HG02588 (cell line): ENCODE data around the gene GRAMD2B.

ENCODE experiments used
- ATAC-seq: cut with Tn5 transposase; IDR thresholded peaks from one replicate; pipeline ENCODE4 v1.9.1; 2021; ENCODE audit warnings: mild to moderate bottlenecking, moderate library complexity; ENCODE audit not compliant: unreplicated experiment

GRAMD2B gene

DNA sequence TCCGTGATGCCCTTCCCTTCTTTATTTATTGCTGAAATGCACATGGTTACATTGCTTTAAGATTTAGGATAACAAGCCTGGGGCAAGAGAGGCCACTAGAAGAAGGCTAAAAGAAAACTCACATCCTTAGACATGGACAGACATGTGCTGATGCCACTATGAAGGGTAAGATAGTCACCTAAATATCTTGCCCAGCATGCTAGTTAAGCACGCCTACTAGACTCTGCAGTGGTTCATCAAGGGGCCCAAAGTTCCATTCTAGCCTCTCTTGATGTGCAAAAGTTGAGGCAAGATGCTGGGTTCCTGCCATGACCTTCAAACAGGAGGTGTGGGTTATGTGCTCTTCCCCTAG lies 49.3 kb downstream of the GRAMD2B start:
- no peak for ATAC-seq

DNA sequence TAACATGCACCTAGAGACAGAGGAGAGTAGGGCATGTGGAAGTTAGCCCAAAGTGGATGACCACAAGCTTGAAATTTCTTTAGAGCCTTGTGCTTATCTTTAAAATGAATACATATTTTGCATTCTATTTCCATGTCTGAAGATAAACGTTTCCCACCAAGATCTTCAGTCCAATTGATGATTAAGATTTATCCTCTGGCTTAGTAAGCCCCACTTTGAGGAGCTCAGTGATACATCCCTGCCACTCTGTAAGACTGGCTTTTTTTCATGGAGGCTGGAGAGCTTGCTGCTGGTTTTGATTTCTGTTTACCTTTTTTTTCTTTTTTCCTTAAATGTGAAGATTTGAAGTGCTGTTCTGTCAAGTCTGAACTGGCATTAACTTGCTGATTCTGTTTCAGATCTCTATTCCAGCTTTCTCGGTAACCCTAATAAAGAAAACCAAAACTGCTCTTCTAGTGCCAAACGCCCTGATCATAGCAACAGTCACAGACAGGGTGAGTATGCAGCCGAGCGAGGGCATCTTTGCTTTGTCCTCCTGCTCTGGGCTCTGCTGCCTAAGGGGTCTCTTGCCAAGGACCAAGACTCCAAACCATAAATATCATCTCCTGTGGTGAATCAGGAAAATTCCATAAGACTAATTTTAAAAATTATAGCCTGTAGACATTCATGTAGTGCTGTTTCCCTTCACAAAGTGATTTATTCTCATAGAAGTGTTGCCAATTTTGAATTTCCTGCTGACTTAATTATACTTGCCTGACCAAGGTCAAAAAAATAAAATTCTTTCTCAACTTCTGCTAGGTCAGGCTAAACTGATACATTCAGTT lies 54.3 kb downstream of the GRAMD2B start:
- no peak for ATAC-seq

GRCh38 chr5:126479810-126480209 lies 56.6 kb downstream of the GRAMD2B start:
- ATAC-seq = no peak

DNA sequence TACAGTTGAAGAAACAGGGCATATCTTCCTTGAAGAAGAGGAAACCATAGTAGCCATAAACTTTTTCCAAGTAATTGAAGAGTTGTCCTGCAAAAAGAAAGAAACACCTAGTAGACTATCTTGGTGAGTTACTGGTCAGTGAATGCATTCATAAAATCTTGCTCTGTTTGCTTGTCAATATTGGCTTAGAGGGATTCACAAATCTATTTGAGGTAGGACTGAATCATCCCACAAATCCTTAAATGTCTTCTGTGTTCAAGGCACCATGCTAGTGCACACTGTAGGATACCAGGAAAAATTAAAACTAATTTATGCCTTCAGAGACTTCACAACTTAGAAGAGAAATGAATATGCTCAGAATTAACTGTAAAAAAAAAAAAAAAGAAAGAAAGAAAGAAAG lies 57.6 kb downstream of the GRAMD2B start:
- ATAC-seq = no peak

DNA sequence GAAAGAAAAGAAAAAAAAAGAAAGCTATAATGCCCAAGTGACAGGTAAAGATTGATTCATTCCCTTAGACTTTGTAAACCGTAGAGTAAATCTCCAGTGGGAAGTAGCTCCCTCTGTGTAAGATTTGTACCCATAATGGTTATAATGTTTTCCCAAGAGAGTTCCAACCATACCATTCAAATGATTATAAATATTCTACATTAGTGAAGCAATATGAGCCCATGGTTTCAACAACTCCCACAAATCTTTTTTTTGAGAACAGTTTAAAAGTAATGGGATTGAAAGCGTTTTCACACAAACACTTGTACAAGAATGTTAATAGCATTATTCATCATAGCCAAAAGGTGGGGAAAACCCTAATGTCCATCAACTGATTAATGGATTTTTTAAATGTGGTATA lies 58.0 kb downstream of the GRAMD2B start:
- ATAC-seq = no peak

DNA sequence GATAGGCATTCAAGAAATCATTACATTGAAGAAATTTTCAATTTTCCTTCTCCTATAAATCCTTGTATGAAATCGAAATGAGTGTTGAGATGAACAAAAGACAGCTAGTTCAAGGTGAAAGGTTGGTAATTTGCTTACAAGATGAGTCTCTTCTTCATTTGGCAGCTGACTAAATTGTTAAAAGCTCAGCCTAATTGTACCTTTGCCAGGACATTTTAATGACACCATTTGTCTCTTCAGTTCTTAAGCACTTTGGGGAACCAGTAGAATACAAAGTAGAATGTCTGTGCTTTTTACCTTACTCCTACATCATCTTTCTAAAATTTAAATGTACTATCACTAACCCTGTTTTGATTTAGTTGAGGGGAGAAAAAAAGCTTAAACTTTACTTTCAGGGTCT lies 59.4 kb downstream of the GRAMD2B start:
- no peak for ATAC-seq

DNA sequence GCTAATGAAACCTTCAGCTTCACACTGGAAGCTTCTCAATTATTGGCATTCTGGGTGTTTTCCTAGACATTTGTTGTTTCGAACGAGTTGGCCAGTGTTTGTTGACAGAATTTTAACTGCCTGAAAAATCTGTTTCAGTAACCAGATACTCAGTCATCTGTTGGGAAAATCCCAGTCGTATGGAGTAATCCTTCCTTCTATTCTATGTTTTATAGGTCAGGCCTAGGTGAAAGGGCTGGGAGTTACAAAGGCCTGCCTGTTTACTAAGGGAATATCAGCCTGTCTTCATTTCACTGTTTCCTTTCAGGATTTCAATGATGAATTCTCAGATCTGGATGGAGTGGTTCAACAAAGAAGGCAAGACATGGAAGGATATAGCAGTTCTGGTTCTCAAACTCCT lies 59.9 kb downstream of the GRAMD2B start:
- ATAC-seq = no peak

DNA sequence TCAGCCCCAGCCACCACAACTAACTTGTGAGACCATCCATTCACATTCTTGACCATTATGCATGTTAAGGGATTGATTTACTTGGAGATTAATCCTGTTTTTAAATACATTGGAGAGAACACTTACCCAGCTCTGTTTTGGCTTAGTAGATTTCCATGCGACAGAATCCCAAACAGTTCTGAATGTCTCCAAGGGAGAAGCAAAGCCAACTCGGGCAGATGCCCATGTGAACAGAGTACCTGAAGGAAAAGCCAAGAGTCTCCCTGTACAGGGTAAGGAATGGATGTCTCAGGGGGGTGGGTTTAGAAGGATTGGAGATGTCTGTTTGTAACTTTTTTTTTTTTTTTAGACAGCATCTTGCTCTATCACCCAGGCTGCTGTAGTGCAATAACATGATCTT lies 61.0 kb downstream of the GRAMD2B start:
- ATAC-seq = no peak

DNA sequence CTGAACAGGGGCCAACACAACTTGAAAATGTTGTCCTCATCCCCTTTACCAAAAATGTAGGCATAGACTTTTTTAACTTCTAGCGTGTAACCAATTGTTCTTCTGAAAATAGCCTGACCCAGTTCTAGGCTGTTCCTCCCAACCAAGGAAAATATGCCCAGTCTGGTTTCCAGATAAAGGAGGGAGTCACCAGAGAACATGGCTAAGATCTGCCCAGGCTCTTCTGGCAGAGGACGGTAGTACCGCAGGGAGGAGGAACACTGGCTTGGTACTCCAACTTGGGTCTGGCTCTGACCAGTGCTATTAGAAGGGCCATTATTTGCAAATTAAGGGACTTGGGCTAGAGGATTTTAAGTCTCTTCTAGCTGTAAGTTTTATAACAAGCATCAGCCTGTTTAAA lies 63.1 kb downstream of the GRAMD2B start:
- no peak for ATAC-seq

- ATAC-seq = no peak
Measured at GRCh38 chr5:126487596-126487995, 64.4 kb downstream of the GRAMD2B start.

- no peak for ATAC-seq
Measured at GRCh38 chr5:126488443-126489065, 65.3 kb downstream of the GRAMD2B start.

- no peak for ATAC-seq
Measured at GRCh38 chr5:126490167-126490940, 67.1 kb downstream of the GRAMD2B start.

DNA sequence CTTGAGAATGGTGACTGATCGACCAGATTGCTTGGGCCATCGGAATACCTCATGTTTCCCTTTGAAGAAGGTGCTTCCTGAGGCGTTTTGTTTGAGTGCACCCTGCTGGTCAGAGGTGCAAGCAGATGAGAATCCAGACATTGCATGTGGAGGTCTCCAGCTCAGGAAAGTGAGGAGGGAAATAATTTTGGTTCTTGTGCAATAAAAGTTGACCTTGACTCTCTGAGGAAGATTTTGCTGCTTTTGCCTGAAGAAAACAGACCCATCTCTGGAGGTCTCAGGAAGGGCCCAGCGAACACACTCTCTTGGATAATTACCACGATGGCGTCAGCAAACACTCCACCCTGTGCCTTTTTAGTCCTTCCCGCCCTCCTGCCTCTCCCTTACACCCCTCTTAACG lies 69.7 kb downstream of the GRAMD2B start:
- no peak for ATAC-seq

GRCh38 chr5:126494393-126494792 lies 71.2 kb downstream of the GRAMD2B start:
- ATAC-seq = no peak

- ATAC-seq = no peak
Measured at GRCh38 chr5:126497506-126497905, 74.3 kb downstream of the GRAMD2B start.

- ATAC-seq = no peak
Measured at GRCh38 chr5:126499278-126499677, 76.1 kb downstream of the GRAMD2B start.

- peak; percentile 72 for ATAC-seq
Measured at GRCh38 chr5:126499853-126500342, 76.7 kb downstream of the GRAMD2B start.

- no peak for ATAC-seq
Measured at GRCh38 chr5:126501448-126501847, 78.2 kb downstream of the GRAMD2B start.

DNA sequence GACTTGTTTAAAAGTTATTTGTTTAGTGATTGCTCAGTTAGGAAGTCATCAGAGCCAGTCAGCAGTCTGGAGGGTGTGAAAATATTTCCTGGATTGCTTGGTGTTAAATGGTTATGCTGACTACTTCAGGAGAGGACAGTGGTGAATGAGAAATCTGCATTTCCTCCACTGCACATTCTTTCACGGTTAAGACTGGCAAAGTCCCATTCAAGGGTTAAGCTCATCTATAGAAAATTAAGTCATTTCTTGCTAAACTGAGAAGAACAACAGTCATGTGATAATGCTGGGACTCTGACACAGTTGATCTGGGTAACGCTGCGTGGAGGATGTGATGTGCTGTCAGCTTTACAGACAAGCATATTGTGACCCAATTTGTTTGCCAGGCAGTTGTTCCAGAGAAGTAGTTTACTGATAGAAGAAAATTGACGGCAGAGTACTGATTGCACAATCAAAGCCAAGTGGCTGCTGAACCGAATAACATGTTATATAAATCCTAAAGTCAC lies 80.4 kb downstream of the GRAMD2B start:
- ATAC-seq = no peak

DNA sequence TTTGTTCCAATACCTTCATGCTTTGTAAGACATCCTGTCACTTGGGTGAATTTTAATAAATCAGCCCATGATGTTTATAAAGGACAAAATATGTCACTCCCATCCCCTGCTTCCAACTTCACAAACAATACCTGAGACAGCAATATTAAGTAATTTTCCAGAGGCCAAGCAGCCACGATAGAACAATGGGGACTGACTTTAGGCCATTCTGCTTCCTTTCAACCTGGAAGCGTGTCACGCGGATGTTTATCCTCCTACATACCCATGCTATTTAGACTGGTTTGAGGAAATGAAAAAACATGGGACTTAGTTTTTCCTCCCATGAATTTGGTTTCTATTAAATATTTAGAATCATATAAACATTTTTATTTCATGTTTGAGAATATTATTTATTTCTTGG lies 82.9 kb downstream of the GRAMD2B start:
- no peak for ATAC-seq

DNA sequence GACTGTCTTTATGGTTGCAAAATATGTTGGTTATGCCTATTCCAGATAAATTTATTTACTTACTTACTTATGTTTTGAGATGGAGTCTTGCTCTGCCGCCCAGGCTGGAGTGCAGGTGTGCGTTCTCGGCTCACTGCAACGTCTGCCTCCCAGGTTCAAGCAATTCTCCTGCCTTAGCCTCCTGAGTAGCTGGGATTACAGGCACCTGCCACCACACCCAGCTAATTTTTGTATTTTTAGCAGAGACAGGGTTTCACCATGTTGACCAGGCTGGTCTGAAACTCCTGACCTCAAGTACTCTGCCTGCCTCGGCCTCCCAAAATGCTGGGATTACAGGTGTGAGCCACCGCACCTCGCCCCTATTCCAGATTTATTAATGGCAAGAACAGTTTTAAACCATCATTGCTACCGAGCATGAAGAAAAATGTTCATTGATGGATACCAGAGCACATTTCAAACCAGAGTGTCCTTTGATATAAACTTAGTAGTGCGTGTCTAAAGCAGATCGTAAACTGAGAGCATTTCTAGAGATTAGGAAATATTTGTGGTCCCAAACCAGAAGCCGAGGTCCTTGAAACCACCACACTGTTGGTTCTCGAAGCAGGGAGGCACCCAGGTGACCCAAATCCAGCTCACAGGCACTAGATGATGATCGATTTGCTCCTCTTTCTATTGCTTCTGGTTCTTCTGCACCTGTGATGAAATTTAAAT lies 85.2 kb downstream of the GRAMD2B start:
- no peak for ATAC-seq
